ENCODE results near the gene SLC38A5.

Gene SLC38A5

DNA sequence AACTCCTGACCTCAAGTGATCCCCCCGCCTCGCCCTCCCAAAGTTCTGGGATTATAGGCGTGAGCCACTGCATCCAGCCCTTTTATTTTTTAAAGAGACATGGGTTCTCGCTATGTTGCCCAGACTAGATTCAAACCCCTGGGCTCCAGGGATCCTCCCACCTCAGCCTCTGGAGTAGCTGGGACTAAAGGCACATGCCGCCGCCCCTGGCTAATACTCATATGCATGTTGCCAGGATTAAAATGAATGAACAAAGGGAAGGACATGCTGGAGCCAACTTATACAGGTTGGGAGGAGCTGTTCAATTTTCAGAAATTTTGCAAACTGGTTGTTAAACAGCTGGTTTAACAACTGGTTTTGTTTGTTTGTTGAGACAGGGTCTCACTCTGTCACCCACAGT lies 4.5 kb upstream of the SLC38A5 start:
- Histone ChIP-seq H3K4me3 (ENCODE audit: low read depth, low read length) (no peak overlapping the region), H3K9me3 (ENCODE audit: control insufficient read depth, insufficient read depth, low read length) (no peaks in the 10 kb centered on the region), H3K27me3 (ENCODE audit: control insufficient read depth, insufficient read depth, low read length) (no peaks in the 10 kb centered on the region), H3K9ac (ENCODE audit: low read depth, low read length) (no peak overlapping the region), H3K36me3 (ENCODE audit: control insufficient read depth, insufficient read depth, low read length) (peaks cover 4% of the 10 kb centered on the region), H3K4me1 (ENCODE audit: control insufficient read depth, insufficient read depth, low read length) (peaks cover 6% of the 10 kb centered on the region)

GRCh38 chrX:48474127-48474526 lies 4.1 kb upstream of the SLC38A5 start:
- Histone ChIP-seq H3K9me3 (ENCODE audit: control insufficient read depth, insufficient read depth, low read length) (no peaks in the 10 kb centered on the region), H3K4me1 (ENCODE audit: control insufficient read depth, insufficient read depth, low read length) (peaks cover 8% of the 10 kb centered on the region), H3K36me3 (ENCODE audit: control insufficient read depth, insufficient read depth, low read length) (peaks cover 4% of the 10 kb centered on the region), H3K27me3 (ENCODE audit: control insufficient read depth, insufficient read depth, low read length) (no peaks in the 10 kb centered on the region), H3K9ac (ENCODE audit: low read depth, low read length) (peak overlapping the region; percentile 47), H3K4me3 (ENCODE audit: low read depth, low read length) (peak overlapping the region; percentile 8)

DNA sequence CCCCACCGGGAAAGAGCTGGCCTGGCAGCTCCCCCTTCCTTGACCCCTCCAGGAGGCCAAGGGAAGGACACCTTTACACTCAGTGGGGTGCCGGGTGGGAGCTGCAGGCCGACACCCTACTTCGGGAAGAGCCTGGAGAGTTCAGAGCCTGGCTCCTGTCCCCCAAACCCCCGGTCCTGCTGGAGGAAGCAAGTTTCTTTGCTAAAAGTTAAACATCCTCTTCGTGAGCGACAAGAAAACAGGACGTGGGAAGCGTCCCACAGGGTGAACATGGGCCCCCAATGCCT lies 3.6 kb upstream of the SLC38A5 start:
- no peaks in the 10 kb centered on the region for H3K27me3 ChIP-seq (ENCODE audit: control insufficient read depth, insufficient read depth, low read length)
- H3K9me3 ChIP-seq (ENCODE audit: control insufficient read depth, insufficient read depth, low read length): no peaks in the 10 kb centered on the region
- H3K4me1 ChIP-seq (ENCODE audit: control insufficient read depth, insufficient read depth, low read length): peaks cover 8% of the 10 kb centered on the region
- H3K9ac ChIP-seq (ENCODE audit: low read depth, low read length): peak overlapping the region; percentile 47
- no peaks in the 10 kb centered on the region for H3K36me3 ChIP-seq (ENCODE audit: control insufficient read depth, insufficient read depth, low read length)
- H3K4me3 ChIP-seq (ENCODE audit: low read depth, low read length): peak overlapping the region; percentile 8

DNA sequence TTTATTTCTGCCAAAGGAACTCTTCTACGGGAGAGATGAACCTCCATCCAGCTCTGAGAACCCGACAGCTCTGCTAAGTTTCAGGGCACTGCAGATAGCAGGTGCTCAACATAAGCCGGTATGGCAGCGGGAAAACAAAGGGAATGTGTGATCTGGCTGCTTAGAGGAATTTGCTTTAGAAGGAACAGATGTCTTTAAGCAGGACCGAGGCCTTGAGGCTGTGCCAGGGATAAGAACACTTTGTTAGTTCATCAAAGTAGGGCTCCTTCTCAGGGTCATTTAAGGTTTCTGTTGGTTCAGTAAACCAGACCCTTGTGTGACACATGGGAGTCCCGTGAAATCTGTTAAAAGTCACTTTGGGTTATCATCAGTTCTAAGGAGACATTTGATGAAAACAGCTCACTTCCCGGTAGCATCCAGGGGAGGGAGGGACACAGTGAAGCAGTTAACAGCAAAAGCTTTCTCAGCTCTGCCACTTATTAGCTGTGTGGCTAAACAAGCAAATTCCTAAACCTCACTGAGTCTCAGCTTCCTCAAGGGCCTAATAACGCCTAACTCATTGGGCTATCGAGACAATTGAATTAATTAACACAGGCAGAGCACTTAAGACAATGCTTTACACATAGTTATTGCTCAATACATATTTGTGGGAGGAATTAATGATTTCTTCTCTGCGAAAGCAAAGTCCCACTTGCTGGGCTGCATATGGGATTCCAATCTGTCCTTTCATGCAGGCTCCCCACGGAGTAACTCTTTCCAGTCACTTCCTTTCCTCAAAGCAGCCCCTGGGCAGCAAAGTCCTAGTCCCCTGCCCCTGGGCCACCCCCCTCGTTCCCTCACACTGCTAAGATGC lies 3.0 kb upstream of the SLC38A5 start:
- Histone ChIP-seq H3K36me3 (ENCODE audit: control insufficient read depth, insufficient read depth, low read length) (no peaks in the 10 kb centered on the region), H3K9me3 (ENCODE audit: control insufficient read depth, insufficient read depth, low read length) (no peaks in the 10 kb centered on the region), H3K27me3 (ENCODE audit: control insufficient read depth, insufficient read depth, low read length) (no peaks in the 10 kb centered on the region), H3K9ac (ENCODE audit: low read depth, low read length) (no peak overlapping the region), H3K4me3 (ENCODE audit: low read depth, low read length) (no peak overlapping the region), H3K4me1 (ENCODE audit: control insufficient read depth, insufficient read depth, low read length) (peaks cover 8% of the 10 kb centered on the region)

DNA sequence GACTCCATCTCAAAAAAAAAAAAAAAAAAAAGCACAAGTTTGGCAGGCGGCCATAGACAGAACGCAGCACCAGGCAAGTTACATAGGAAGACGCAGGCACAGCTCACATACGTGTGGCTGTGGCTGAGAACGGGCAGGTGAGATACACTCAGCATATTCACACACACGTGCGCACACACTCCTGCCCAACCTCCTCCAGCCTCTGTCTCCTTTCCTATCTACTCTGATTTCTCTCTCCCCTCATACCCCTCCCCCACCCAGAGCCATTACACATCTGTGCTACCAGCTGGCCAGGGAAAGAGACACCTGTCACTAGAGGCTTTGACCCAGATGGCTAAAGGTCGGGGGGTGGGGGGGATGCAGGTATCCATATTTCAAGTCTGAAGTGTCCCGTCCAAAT lies 2.2 kb upstream of the SLC38A5 start:
- Histone ChIP-seq H3K9me3 (ENCODE audit: control insufficient read depth, insufficient read depth, low read length) (no peaks in the 10 kb centered on the region), H3K36me3 (ENCODE audit: control insufficient read depth, insufficient read depth, low read length) (no peaks in the 10 kb centered on the region), H3K4me1 (ENCODE audit: control insufficient read depth, insufficient read depth, low read length) (peaks cover 8% of the 10 kb centered on the region), H3K4me3 (ENCODE audit: low read depth, low read length) (no peak overlapping the region), H3K27me3 (ENCODE audit: control insufficient read depth, insufficient read depth, low read length) (no peaks in the 10 kb centered on the region), H3K9ac (ENCODE audit: low read depth, low read length) (no peak overlapping the region)

DNA sequence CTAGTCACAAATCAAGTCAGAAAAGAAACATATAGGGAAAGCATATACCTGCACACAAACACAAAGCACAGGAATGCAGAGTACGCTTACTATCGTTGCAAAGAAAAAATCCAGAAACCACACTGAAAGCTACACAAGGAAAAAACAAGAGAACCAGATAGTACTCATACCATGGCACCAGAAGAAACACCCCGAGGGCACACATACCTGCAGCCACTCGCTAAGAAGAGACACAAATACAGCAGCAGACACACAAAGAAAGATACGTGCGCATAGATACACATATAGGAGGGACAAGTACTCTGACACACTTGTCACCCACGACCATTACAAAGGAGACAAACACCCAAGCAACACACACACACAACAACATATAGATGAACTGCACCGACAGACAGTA lies 1.4 kb upstream of the SLC38A5 start:
- Histone ChIP-seq H3K4me3 (ENCODE audit: low read depth, low read length) (no peak overlapping the region), H3K9me3 (ENCODE audit: control insufficient read depth, insufficient read depth, low read length) (no peaks in the 10 kb centered on the region)

DNA sequence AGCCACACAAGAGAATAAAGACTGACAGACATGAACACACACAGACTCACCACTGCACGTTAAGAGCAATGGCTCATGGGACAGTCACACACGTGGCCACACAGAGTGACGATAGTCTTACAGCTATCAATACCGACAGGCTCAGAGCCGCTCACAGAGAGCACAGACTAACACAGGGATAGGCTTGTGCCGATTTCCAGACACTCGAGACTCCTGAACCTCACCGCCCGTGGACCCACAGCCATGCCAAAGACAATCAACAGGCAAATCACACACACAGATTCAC lies 716 bp upstream of the SLC38A5 start:
- no peaks in the 10 kb centered on the region for H3K36me3 ChIP-seq (ENCODE audit: control insufficient read depth, insufficient read depth, low read length)
- no peak overlapping the region for H3K9ac ChIP-seq (ENCODE audit: low read depth, low read length)
- no peaks in the 10 kb centered on the region for H3K27me3 ChIP-seq (ENCODE audit: control insufficient read depth, insufficient read depth, low read length)
- no peak overlapping the region for H3K4me3 ChIP-seq (ENCODE audit: low read depth, low read length)
- H3K9me3 ChIP-seq (ENCODE audit: control insufficient read depth, insufficient read depth, low read length): no peaks in the 10 kb centered on the region
- peaks cover 8% of the 10 kb centered on the region for H3K4me1 ChIP-seq (ENCODE audit: control insufficient read depth, insufficient read depth, low read length)

More for the DNA sequence above, 1.4 kb upstream of the SLC38A5 start:
- Histone ChIP-seq H3K4me1 (ENCODE audit: control insufficient read depth, insufficient read depth, low read length) (peaks cover 8% of the 10 kb centered on the region), H3K27me3 (ENCODE audit: control insufficient read depth, insufficient read depth, low read length) (no peaks in the 10 kb centered on the region), H3K9ac (ENCODE audit: low read depth, low read length) (no peak overlapping the region), H3K36me3 (ENCODE audit: control insufficient read depth, insufficient read depth, low read length) (no peaks in the 10 kb centered on the region)

DNA sequence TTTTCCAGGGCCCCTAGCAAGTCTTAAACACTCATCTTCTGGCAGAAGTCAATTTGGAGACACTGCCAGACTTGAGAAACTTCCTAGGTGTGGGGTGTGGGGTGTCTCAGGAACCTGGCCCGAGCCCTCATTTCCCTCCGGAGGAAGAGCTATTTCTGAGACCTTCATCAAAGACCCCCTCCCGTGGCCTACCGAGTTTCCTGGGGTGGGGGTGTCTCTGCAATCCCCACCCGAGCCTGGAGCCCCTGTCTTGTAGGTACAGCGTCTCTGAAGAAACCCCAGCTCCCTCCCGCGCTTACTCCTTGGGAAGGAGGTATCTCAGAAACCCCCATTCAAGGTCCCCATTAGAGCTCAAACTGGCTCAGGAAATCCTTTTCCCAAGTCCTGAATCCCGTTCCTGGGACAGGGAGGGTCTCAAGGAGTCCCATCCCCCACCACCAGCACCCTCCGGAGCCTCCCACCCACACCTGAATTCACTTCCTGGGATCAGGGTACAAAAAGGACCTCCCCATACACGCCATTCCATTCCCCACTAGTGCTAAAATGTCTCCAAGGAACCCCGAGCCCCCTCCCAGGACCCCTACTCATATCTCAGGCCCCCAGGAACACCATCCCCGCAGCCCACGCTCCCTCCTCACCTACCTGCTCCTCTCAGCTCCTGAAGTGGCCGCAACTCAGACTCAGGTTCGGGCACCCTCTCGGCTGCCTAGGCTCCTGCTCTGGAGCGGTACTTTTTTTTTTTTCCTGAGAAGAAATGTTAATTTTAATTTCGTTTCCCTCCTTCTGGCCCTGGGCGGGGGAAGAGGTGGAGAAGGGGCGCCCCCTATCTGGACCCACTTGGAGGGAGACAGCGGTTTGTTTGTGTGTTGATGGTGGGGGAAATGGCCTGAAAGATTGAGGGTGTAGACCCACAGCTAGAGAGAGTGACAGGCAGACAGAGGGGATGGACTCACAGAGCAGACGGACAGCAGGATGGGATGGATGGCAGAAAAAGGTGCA lies 1.1 kb downstream of the SLC38A5 start:
- Histone ChIP-seq H3K9me3 (ENCODE audit: control insufficient read depth, insufficient read depth, low read length) (no peaks in the 10 kb centered on the region), H3K36me3 (ENCODE audit: control insufficient read depth, insufficient read depth, low read length) (no peaks in the 10 kb centered on the region), H3K9ac (ENCODE audit: low read depth, low read length) (peak overlapping the region; percentile 8), H3K4me3 (ENCODE audit: low read depth, low read length) (peak overlapping the region; percentile 67), H3K27me3 (ENCODE audit: control insufficient read depth, insufficient read depth, low read length) (no peaks in the 10 kb centered on the region), H3K4me1 (ENCODE audit: control insufficient read depth, insufficient read depth, low read length) (peaks cover 8% of the 10 kb centered on the region)

GRCh38 chrX:48468247-48468671 lies 1.8 kb downstream of the SLC38A5 start:
- Histone ChIP-seq H3K4me3 (ENCODE audit: low read depth, low read length) (peak overlapping the region; percentile 67), H3K36me3 (ENCODE audit: control insufficient read depth, insufficient read depth, low read length) (no peaks in the 10 kb centered on the region), H3K9ac (ENCODE audit: low read depth, low read length) (peak overlapping the region; percentile 8), H3K9me3 (ENCODE audit: control insufficient read depth, insufficient read depth, low read length) (no peaks in the 10 kb centered on the region), H3K4me1 (ENCODE audit: control insufficient read depth, insufficient read depth, low read length) (peaks cover 7% of the 10 kb centered on the region), H3K27me3 (ENCODE audit: control insufficient read depth, insufficient read depth, low read length) (no peaks in the 10 kb centered on the region)

DNA sequence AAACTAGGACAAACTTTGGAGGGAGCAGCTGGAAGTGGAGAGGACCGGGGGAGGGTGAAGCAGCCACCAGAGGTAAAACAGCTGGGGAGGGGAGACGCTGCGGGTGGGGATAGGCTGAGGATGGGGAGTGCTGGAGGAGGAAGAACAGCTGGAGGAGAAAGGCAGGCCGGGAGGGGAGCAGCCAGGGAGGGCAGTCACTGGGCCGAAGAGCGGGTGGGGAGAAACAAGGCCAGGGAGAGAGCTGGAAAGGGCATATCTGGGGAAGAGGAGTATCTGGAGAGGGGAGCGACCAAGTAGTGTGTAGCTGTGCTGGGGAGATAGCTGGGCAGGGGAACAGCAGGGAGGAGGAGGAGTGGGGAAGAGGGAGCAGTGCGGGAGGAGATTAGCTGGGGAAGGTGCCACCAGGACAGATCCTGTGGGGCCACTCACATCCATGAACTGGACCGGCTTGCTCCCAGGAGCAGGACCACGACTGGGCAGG lies 2.7 kb downstream of the SLC38A5 start:
- no peaks in the 10 kb centered on the region for H3K27me3 ChIP-seq (ENCODE audit: control insufficient read depth, insufficient read depth, low read length)
- peak overlapping the region; percentile 67 for H3K4me3 ChIP-seq (ENCODE audit: low read depth, low read length)
- H3K4me1 ChIP-seq (ENCODE audit: control insufficient read depth, insufficient read depth, low read length): peaks cover 4% of the 10 kb centered on the region
- no peak overlapping the region for H3K9ac ChIP-seq (ENCODE audit: low read depth, low read length)
- H3K9me3 ChIP-seq (ENCODE audit: control insufficient read depth, insufficient read depth, low read length): no peaks in the 10 kb centered on the region
- no peaks in the 10 kb centered on the region for H3K36me3 ChIP-seq (ENCODE audit: control insufficient read depth, insufficient read depth, low read length)

- H3K36me3 ChIP-seq (ENCODE audit: control insufficient read depth, insufficient read depth, low read length): no peaks in the 10 kb centered on the region
- H3K4me3 ChIP-seq (ENCODE audit: low read depth, low read length): no peak overlapping the region
- H3K9ac ChIP-seq (ENCODE audit: low read depth, low read length): no peak overlapping the region
Observed at GRCh38 chrX:48466696-48467095, 3.4 kb downstream of the SLC38A5 start.

More at GRCh38 chrX:48466696-48467095, 3.4 kb downstream of the SLC38A5 start:
- peaks cover 4% of the 10 kb centered on the region for H3K4me1 ChIP-seq (ENCODE audit: control insufficient read depth, insufficient read depth, low read length)
- H3K27me3 ChIP-seq (ENCODE audit: control insufficient read depth, insufficient read depth, low read length): no peaks in the 10 kb centered on the region
- no peaks in the 10 kb centered on the region for H3K9me3 ChIP-seq (ENCODE audit: control insufficient read depth, insufficient read depth, low read length)
